K562 (cell line): ENCODE measurements around the gene CLEC4M. TPM values are rescaled to one million over a fixed set of nuclear protein-coding genes. Genes with fewer than 3 reads are reported as not detected.
A peak's percentile ranks its signal among the peaks of the same experiment; 100 is the strongest.

Source experiments
- L3MBTL2 ChIP-seq: fragments of 450-650 bp; IDR thresholded peaks from 2 replicates; pipeline ENCODE4 v1.6.1; 2016; ENCODE audit warnings: mild to moderate bottlenecking, moderate library complexity
- MGA ChIP-seq: fragments of 450-650 bp; IDR thresholded peaks from 2 replicates; pipeline ENCODE4 v1.6.1; 2016; ENCODE audit warnings: mild to moderate bottlenecking, moderate library complexity
- MTF1 ChIP-seq: fragments of 250-450 bp; sonication (Bioruptor Pico); IDR thresholded peaks from 2 replicates; pipeline ENCODE4 v1.9.0; 2021; ENCODE audit warnings: moderate library complexity, mild to moderate bottlenecking, inconsistent platforms, borderline replicate concordance
- SMAD1 ChIP-seq: fragments of 150-350 bp; IDR thresholded peaks from 2 replicates; pipeline ENCODE4 v1.6.1; 2014; ENCODE audit warnings: low read length, low read depth; ENCODE audit not compliant: partially characterized antibody
- TBL1XR1 ChIP-seq, 2 experiments: IDR thresholded peaks; 2 replicates each; pipeline ENCODE4 v1.6.1; 2012; ENCODE audit warnings: improper control_type of control experiment in 2 of 2, low read length in 2 of 2, mild to moderate bottlenecking in 1 of 2
- USF2 ChIP-seq: sonication (generic); formaldehyde crosslinking; IDR thresholded peaks from 2 replicates; pipeline ENCODE4 v1.5.0; 2020; ENCODE audit warnings: missing genetic modification reagents
- YY1 ChIP-seq, 3 experiments: IDR thresholded peaks; 2 replicates each; pipeline ENCODE4 v1.6.1; 2011; ENCODE audit warnings: low read length in 2 of 3, mild to moderate bottlenecking in 2 of 3, moderate library complexity in 2 of 3, borderline replicate concordance in 1 of 3, control low read depth in 1 of 3, low read depth in 1 of 3; ENCODE audit not compliant: insufficient read depth in 3 of 3, insufficient replicate concordance in 2 of 3, control insufficient read depth in 1 of 3, insufficient read length in 1 of 3; ENCODE audit errors: extremely low read depth in 1 of 3
- ZNF592 ChIP-seq: fragments of 450-650 bp; IDR thresholded peaks from 2 replicates; pipeline ENCODE4 v1.6.1; 2017; ENCODE audit warnings: antibody characterized with exemption, mild to moderate bottlenecking
- polyA plus RNA-seq, 8 experiments: library from polyadenylated mRNA; depleted of rRNA in 4 of 8; stranded (reverse) in 5 of 8; unstranded in 3 of 8; fragments of >200 nt; fragmentation: Nextera tagmentation in 2 of 8; fragmentation: Illumina TruSeq in 1 of 8; extraction: Ambion mirVana in 2 of 8; extraction: Trizol in 1 of 8; gene quantifications; 2 replicates each; pipeline versions ENCODE4 v1.2.1 to v1.2.3, GENCODE V29; 2011 to 2014; ENCODE audit warnings: inconsistent platforms in 1 of 8, missing spikeins in 1 of 8
- total RNA-seq, 7 experiments: library from RNA; depleted of rRNA in 6 of 7; stranded (reverse); fragments of >200 nt in 6 of 7; fragmentation: Illumina TruSeq in 2 of 7; extraction: Trizol in 2 of 7; gene quantifications; 2 replicates each; pipeline versions ENCODE4 v1.2.1 to v1.2.3, GENCODE V29; 2011 to 2021; ENCODE audit warnings: low replicate concordance in 1 of 7

Gene CLEC4M
- total and polyA plus RNA-seq, 9 of the 15 experiments (the other 6 are each of a cell fraction or from before 2014, with no cell fraction given), result 0.08 to 0.18 TPM; not detected in 7

DNA sequence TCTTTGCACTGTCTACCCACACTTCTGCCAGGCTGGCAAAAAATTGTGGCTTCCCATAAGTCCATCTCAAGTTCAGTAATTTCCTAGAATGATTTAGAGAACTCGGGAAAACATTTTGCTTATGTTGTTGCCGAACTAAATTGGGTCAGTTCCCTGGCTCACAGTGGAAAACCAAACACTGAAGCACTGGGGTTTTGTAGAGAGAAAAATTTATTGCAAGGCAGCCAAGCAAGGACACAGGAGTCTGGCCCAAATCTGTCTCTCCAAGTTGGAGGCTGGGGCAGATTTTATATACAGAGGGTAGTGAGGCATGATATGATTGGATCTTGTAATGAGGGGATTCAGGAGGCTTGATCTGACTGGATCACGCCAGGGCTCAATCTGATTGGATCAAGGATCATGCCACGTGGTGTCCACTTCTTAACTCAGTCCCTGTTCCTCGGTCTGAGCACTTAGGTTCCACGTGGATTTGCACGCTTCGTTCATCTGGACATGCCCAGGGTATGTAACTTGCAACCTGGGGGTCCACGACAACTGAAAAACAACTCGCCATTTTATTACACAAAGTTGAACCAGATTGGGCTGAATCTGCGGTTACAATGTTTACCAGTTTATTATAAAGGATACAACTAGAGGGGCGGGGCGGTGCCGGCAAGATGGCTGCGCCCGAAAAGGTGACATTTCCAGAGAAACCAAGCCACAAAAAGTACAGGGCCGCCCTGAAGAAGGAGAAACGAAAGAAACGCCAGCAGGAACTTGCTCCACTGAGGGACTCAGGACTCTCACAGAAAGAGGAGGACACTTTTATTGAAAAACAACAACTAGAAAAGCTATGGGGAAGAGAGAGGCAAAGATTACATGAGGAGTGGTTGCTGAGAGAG lies 23.0 kb upstream of the CLEC4M start (continued):
- peak; percentile 36; the same call in 1 of the 2 replicates for TF ChIP-seq MGA
- TF ChIP-seq YY1 (IDR thresholded peaks at IDR 0.05; ENCODE audit: borderline replicate concordance in 1 of 3, control insufficient read depth in 1 of 3, extremely low read depth in 1 of 3, insufficient read depth in 3 of 3, insufficient read length in 1 of 3, insufficient replicate concordance in 2 of 3, low read depth in 1 of 3, low read length in 2 of 3), result peak in 1 of 3 experiments; percentile 60
- TF ChIP-seq SMAD1, result no peak
- TF ChIP-seq USF2 (CRISPR knock-in tag), result peak; percentile 44
- no peak for TF ChIP-seq TBL1XR1 (IDR thresholded peaks at IDR 0.05; ENCODE audit: low read length in 2 of 2)
- no peak for TF ChIP-seq ZNF592
- no peak for TF ChIP-seq MTF1 (CRISPR knock-in tag)
- TF ChIP-seq L3MBTL2, result peak; percentile 62
